Measurements from ENCODE around the gene PTPRN2.

DNA sequence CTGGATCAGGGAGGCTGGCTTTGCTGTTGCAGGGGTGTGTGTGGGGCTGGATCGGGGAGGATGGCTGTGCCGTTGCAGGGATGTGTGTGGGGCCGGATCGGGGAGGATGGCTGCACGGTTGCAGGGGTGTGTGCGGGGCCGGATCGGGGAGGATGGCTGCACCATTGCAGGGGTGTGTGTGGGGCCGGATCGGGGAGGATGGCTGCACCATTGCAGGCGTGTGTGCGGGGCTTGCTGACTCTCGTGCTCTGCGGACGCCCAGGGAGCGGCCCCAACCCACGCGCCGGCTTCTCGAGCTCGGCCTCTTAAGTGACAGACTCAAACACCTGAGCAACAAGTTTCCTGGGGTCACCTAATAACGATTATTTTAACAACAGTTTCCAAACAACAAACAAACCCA lies 732.6 kb downstream of the PTPRN2 start:
- TF ChIP-seq, protein P1, sequence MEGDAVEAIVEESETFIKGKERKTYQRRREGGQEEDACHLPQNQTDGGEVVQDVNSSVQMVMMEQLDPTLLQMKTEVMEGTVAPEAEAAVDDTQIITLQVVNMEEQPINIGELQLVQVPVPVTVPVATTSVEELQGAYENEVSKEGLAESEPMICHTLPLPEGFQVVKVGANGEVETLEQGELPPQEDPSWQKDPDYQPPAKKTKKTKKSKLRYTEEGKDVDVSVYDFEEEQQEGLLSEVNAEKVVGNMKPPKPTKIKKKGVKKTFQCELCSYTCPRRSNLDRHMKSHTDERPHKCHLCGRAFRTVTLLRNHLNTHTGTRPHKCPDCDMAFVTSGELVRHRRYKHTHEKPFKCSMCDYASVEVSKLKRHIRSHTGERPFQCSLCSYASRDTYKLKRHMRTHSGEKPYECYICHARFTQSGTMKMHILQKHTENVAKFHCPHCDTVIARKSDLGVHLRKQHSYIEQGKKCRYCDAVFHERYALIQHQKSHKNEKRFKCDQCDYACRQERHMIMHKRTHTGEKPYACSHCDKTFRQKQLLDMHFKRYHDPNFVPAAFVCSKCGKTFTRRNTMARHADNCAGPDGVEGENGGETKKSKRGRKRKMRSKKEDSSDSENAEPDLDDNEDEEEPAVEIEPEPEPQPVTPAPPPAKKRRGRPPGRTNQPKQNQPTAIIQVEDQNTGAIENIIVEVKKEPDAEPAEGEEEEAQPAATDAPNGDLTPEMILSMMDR (IDR thresholded peaks at IDR 0.05): no peak
- TF ChIP-seq POLR2A (IDR thresholded peaks at IDR 0.05): no peak

All from sigmoid colon (tissue), 3 donors.